Endothelial cell of umbilical vein (primary cell): ENCODE data around the gene PLEKHA7.

Experiments used
- EZH2 ChIP-seq: IDR thresholded peaks from 2 replicates; pipeline ENCODE4 v1.6.1; 2012; ENCODE audit warnings: borderline replicate concordance, low read depth, mild to moderate bottlenecking, moderate library complexity, low read length, inconsistent platforms; ENCODE audit not compliant: severe bottlenecking
- FOS ChIP-seq: IDR thresholded peaks from 2 replicates; pipeline ENCODE4 v1.6.1; 2011; ENCODE audit warnings: mild to moderate bottlenecking, low read length, moderate library complexity, borderline replicate concordance; ENCODE audit not compliant: insufficient read depth
- GATA2 ChIP-seq: IDR thresholded peaks from 2 replicates; pipeline ENCODE4 v1.7.0; 2011; ENCODE audit warnings: low read depth, mild to moderate bottlenecking, moderate library complexity, mixed read lengths, low read length; ENCODE audit not compliant: insufficient read length, insufficient read depth
- POLR2AphosphoS5 ChIP-seq: IDR thresholded peaks from 2 replicates; pipeline ENCODE4 v1.6.1; 2012; ENCODE audit warnings: low read depth, mild to moderate bottlenecking, control low read depth, low read length, moderate library complexity; ENCODE audit not compliant: insufficient read depth
- TF ChIP-seq, protein P1 (sequence below), 2 donors: IDR thresholded peaks; 1 replicate in 1 of 2; 2 replicates in 1 of 2; pipeline ENCODE4 v1.5.1; 2011; ENCODE audit warnings: low read length in 2 of 2, mild to moderate bottlenecking in 2 of 2, moderate library complexity in 2 of 2, control low read depth in 1 of 2, inconsistent platforms in 1 of 2, low read depth in 1 of 2; ENCODE audit not compliant: insufficient read depth in 1 of 2; ENCODE audit errors: extremely low read depth in 1 of 2
- TF ChIP-seq, protein P2 (sequence below): IDR thresholded peaks from 2 replicates; pipeline ENCODE4 v1.6.1; 2011; ENCODE audit not compliant: insufficient read depth, insufficient read length

GRCh38 chr11:16788141-16789062 lies 225.8 kb downstream of the PLEKHA7 start:
- TF ChIP-seq, protein P1, sequence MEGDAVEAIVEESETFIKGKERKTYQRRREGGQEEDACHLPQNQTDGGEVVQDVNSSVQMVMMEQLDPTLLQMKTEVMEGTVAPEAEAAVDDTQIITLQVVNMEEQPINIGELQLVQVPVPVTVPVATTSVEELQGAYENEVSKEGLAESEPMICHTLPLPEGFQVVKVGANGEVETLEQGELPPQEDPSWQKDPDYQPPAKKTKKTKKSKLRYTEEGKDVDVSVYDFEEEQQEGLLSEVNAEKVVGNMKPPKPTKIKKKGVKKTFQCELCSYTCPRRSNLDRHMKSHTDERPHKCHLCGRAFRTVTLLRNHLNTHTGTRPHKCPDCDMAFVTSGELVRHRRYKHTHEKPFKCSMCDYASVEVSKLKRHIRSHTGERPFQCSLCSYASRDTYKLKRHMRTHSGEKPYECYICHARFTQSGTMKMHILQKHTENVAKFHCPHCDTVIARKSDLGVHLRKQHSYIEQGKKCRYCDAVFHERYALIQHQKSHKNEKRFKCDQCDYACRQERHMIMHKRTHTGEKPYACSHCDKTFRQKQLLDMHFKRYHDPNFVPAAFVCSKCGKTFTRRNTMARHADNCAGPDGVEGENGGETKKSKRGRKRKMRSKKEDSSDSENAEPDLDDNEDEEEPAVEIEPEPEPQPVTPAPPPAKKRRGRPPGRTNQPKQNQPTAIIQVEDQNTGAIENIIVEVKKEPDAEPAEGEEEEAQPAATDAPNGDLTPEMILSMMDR (IDR thresholded peaks at IDR 0.05; ENCODE audit: extremely low read depth in 1 of 2, insufficient read depth in 1 of 2, low read depth in 1 of 2, low read length in 2 of 2), result peak; percentile 99
- no peak for TF ChIP-seq EZH2
- TF ChIP-seq POLR2AphosphoS5, result peak; percentile 16
- TF ChIP-seq, protein P2, sequence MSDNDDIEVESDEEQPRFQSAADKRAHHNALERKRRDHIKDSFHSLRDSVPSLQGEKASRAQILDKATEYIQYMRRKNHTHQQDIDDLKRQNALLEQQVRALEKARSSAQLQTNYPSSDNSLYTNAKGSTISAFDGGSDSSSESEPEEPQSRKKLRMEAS, result no peak
- TF ChIP-seq GATA2, result no peak
- peak; percentile 75 for TF ChIP-seq FOS
